ENCODE measurements around the gene SHTN1.

Gene SHTN1

GRCh38 chr10:116888380-116889055 is 116.5 kb downstream of the SHTN1 start:
- Mint-ChIP-seq H3K27me3 (peaks cover 16% of the 10 kb centered on the region), H3K9me3 (no peaks in the 10 kb centered on the region), H3K27ac (no peak overlapping the region), H3K4me1 (peaks cover 6% of the 10 kb centered on the region), H3K4me3 (no peak overlapping the region), H3K36me3 (no peaks in the 10 kb centered on the region)
- ATAC-seq (ENCODE audit: low read depth) (no peak), DNase-seq (ENCODE audit: low spot score in 2 of 2) (no peak)

- Mint-ChIP-seq H3K4me1 (no peaks in the 10 kb centered on the region), H3K9me3 (no peaks in the 10 kb centered on the region), H3K36me3 (no peaks in the 10 kb centered on the region), H3K4me3 (no peak overlapping the region), H3K27ac (no peak overlapping the region), H3K27me3 (peaks cover 16% of the 10 kb centered on the region)
- DNase-seq (ENCODE audit: low spot score in 2 of 2) (no peak), ATAC-seq (ENCODE audit: low read depth) (no peak)
Measured at GRCh38 chr10:116886772-116887171, 118.2 kb downstream of the SHTN1 start.

GRCh38 chr10:116882639-116883038 is 122.3 kb downstream of the SHTN1 start:
- DNase-seq (ENCODE audit: low spot score in 2 of 2) (no peak), ATAC-seq (ENCODE audit: low read depth) (no peak)
- Mint-ChIP-seq H3K9me3 (no peaks in the 10 kb centered on the region), H3K4me1 (no peaks in the 10 kb centered on the region), H3K27me3 (peaks cover 9% of the 10 kb centered on the region), H3K36me3 (no peaks in the 10 kb centered on the region), H3K27ac (no peak overlapping the region), H3K4me3 (no peak overlapping the region)

GRCh38 chr10:116880716-116881482 is 124.1 kb downstream of the SHTN1 start:
- Mint-ChIP-seq H3K9me3 (no peaks in the 10 kb centered on the region), H3K27me3 (peaks cover 5% of the 10 kb centered on the region), H3K4me3 (no peak overlapping the region), H3K4me1 (no peaks in the 10 kb centered on the region), H3K27ac (no peak overlapping the region), H3K36me3 (no peaks in the 10 kb centered on the region)
- ATAC-seq (ENCODE audit: low read depth) (no peak), DNase-seq (ENCODE audit: low spot score in 2 of 2) (no peak)

GRCh38 chr10:116879817-116880216 is 125.2 kb downstream of the SHTN1 start:
- H3K27me3 Mint-ChIP-seq, result peaks cover 5% of the 10 kb centered on the region
- H3K36me3 Mint-ChIP-seq, result no peaks in the 10 kb centered on the region
- no peak overlapping the region for H3K4me3 Mint-ChIP-seq
- no peaks in the 10 kb centered on the region for H3K4me1 Mint-ChIP-seq
- ATAC-seq (ENCODE audit: low read depth) (no peak), DNase-seq (ENCODE audit: low spot score in 2 of 2) (no peak)
- H3K9me3 Mint-ChIP-seq, result no peaks in the 10 kb centered on the region
- no peak overlapping the region for H3K27ac Mint-ChIP-seq

DNA sequence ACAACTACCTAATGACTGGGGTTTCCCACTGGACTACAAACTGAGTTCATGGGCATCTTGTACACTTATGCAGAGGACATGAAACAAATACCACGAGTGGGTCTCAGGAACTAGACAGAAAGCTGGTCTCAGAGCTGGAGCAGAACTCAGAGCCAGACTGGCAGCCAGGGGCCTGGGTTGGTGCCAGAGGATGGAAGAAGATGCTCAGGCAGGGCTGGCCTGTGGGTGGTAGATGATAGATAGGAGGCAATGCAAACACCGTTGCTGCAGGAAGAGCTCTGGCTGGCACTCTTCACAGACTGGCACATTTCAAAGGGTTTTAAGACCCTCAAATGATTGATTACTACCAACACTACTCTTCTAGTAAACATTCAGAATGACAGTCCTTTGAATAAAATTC is 126.9 kb downstream of the SHTN1 start:
- peaks cover 5% of the 10 kb centered on the region for H3K27me3 Mint-ChIP-seq
- H3K36me3 Mint-ChIP-seq, result no peaks in the 10 kb centered on the region
- no peak overlapping the region for H3K4me3 Mint-ChIP-seq
- H3K9me3 Mint-ChIP-seq, result no peaks in the 10 kb centered on the region
- ATAC-seq (ENCODE audit: low read depth) (no peak), DNase-seq (ENCODE audit: low spot score in 2 of 2) (no peak)
- no peaks in the 10 kb centered on the region for H3K4me1 Mint-ChIP-seq
- H3K27ac Mint-ChIP-seq, result no peak overlapping the region

DNA sequence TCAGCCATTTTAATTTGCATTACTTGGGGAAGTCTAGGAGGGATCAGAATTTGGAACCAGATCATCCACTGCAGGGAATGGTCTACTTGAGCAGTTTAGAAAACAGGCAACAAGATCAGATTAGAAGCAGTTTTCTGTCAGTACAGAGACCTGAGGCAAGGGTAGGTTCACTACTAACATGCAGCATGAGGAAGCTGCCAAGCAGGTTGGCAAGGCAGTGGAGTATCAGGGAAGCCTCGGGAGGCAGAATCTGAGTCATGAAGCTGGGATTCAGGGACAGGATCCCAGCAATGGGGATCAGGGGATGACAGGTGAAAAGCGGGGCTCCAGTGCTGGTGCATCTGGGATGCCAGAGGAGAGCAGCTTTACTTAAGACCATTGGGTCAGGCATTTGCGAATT is 127.6 kb downstream of the SHTN1 start:
- H3K27ac Mint-ChIP-seq, result no peak overlapping the region
- H3K4me3 Mint-ChIP-seq, result no peak overlapping the region
- DNase-seq (ENCODE audit: low spot score in 2 of 2) (no peak), ATAC-seq (ENCODE audit: low read depth) (no peak)
- H3K4me1 Mint-ChIP-seq, result no peaks in the 10 kb centered on the region
- peaks cover 2% of the 10 kb centered on the region for H3K9me3 Mint-ChIP-seq
- H3K27me3 Mint-ChIP-seq, result peaks cover 5% of the 10 kb centered on the region
- H3K36me3 Mint-ChIP-seq, result peaks cover 2% of the 10 kb centered on the region

DNA sequence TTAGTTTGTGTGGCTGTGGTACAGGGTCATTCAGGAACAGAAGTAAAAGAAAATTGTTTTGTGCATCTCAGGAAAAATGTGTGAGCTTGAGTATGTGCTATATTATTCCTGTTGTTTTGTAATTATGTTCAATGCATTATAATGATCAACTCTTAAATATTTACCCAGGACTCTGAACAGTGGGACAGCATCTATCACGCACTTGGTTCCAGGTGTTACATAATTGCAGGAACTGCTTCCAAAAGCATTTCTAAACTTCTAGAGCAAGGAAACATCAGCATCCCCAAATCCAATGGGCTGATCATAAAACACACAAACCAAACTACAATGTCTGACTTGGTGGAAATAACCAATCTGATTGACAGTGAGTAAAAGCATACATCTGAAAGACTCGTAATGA is 129.1 kb downstream of the SHTN1 start:
- H3K4me3 Mint-ChIP-seq, result no peak overlapping the region
- H3K4me1 Mint-ChIP-seq, result no peaks in the 10 kb centered on the region
- DNase-seq (ENCODE audit: low spot score in 2 of 2) (no peak), ATAC-seq (ENCODE audit: low read depth) (no peak)
- peaks cover 3% of the 10 kb centered on the region for H3K9me3 Mint-ChIP-seq
- peaks cover 2% of the 10 kb centered on the region for H3K36me3 Mint-ChIP-seq
- no peak overlapping the region for H3K27ac Mint-ChIP-seq
- peaks cover 1% of the 10 kb centered on the region for H3K27me3 Mint-ChIP-seq

- H3K36me3 Mint-ChIP-seq, result peaks cover 2% of the 10 kb centered on the region
- no peak overlapping the region for H3K27ac Mint-ChIP-seq
- H3K4me1 Mint-ChIP-seq, result no peaks in the 10 kb centered on the region
- no peak for ATAC-seq (ENCODE audit: low read depth)
- H3K9me3 Mint-ChIP-seq, result peaks cover 3% of the 10 kb centered on the region
- H3K27me3 Mint-ChIP-seq, result peaks cover 3% of the 10 kb centered on the region
- DNase-seq (ENCODE audit: low spot score in 2 of 2), result no peak
- H3K4me3 Mint-ChIP-seq, result no peak overlapping the region
Measured at GRCh38 chr10:116873134-116873533, 131.9 kb downstream of the SHTN1 start.

DNA sequence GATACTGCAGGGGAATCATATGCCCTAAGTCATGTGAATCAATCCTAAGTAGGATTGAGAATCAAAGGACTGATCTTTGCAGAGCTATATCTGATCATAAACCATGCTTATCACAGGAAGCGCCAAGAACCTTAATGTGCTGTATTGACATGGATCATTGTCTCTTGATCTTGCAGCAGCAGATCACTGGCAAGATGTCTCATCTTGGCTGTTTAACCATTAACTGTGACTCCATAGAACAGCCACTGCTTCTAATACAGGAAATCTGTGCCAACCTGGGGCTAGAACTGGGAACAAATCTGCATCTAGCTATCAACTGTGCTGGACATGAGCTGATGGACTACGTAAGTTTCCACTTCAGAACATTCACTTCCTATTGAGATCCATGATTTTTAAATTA is 134.0 kb downstream of the SHTN1 start:
- peaks cover 5% of the 10 kb centered on the region for H3K27me3 Mint-ChIP-seq
- no peak for DNase-seq (ENCODE audit: low spot score in 2 of 2)
- no peak for ATAC-seq (ENCODE audit: low read depth)
- H3K4me3 Mint-ChIP-seq, result no peak overlapping the region
- no peaks in the 10 kb centered on the region for H3K4me1 Mint-ChIP-seq
- peaks cover 2% of the 10 kb centered on the region for H3K36me3 Mint-ChIP-seq
- no peak overlapping the region for H3K27ac Mint-ChIP-seq
- H3K9me3 Mint-ChIP-seq, result peaks cover 3% of the 10 kb centered on the region

DNA sequence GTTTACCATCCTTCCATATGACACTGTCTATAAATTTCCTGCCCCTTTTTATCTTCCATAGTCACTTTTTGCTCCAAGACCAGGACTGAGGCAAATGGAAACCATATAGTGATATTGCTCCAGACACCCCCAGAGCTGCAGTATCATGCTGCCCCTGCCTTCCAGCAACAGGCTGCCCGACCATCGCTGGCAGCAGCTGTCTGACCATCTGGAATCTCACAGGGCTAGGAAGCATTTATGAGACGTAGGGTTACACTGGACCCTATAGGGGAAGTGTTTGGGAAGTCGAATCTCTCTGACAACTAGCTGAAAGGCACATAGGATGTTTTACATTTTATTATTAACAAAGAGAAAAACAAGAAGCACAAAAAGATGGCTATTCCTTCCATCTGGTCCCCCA is 136.3 kb downstream of the SHTN1 start:
- Mint-ChIP-seq H3K27ac (no peak overlapping the region), H3K4me1 (no peaks in the 10 kb centered on the region), H3K4me3 (no peak overlapping the region)

DNA sequence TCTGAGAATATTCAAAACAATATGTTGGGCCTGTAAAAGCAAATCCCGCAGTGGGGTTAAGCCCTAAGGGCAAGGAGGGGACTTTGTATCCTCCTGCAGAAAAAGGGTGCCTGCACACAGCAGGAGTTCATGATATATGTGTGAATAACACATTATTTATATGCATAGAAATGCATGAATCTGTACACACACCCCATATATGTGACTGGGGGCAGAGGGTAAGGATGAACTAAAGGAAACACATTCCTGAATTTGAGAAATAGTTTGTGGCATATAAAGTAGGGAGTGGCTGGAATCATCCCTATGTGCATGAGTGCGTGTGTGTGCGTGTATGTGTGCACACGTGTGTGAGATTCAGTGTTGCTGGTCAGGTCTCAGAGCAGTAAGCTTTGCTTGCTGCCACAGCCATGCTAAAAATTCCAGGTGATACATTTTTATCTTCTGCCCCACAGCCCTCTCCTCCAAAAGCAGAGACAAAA is 136.8 kb downstream of the SHTN1 start:
- peaks cover 5% of the 10 kb centered on the region for H3K27me3 Mint-ChIP-seq
- peaks cover 2% of the 10 kb centered on the region for H3K36me3 Mint-ChIP-seq
- DNase-seq (ENCODE audit: low spot score in 2 of 2), result no peak
- H3K9me3 Mint-ChIP-seq, result peaks cover 3% of the 10 kb centered on the region
- H3K4me3 Mint-ChIP-seq, result no peak overlapping the region
- H3K27ac Mint-ChIP-seq, result no peak overlapping the region
- no peak for ATAC-seq (ENCODE audit: low read depth)
- no peaks in the 10 kb centered on the region for H3K4me1 Mint-ChIP-seq

More for the DNA sequence above, 136.3 kb downstream of the SHTN1 start:
- peaks cover 2% of the 10 kb centered on the region for H3K36me3 Mint-ChIP-seq
- peaks cover 3% of the 10 kb centered on the region for H3K9me3 Mint-ChIP-seq
- H3K27me3 Mint-ChIP-seq, result peaks cover 5% of the 10 kb centered on the region
- no peak for DNase-seq (ENCODE audit: low spot score in 2 of 2)
- no peak for ATAC-seq (ENCODE audit: low read depth)

- no peak for ATAC-seq (ENCODE audit: low read depth)
- Mint-ChIP-seq H3K4me3 (no peak overlapping the region), H3K27ac (no peak overlapping the region), H3K9me3 (no peaks in the 10 kb centered on the region), H3K4me1 (no peaks in the 10 kb centered on the region), H3K27me3 (peaks cover 5% of the 10 kb centered on the region), H3K36me3 (no peaks in the 10 kb centered on the region)
- DNase-seq (ENCODE audit: low spot score in 2 of 2), result no peak
Measured at GRCh38 chr10:116866987-116867595, 137.9 kb downstream of the SHTN1 start.

DNA sequence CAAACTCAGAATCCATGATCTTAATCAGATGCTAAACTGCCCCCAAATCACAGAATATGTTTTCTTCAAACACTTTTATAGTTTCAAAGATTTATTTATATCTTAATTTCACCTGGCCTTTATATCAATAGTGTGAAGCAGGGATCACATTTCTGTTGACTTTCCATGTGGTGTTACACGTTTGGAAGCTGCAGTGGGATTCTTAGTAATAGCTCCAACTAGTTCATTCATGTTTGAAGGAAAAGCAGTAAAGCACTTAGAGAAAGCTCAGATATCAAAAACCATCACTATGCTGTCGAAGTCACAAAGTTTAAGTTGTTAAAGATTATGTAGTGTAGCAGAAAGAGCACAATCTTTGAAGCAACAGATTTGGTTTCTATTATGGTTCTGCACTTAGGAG is 138.9 kb downstream of the SHTN1 start:
- H3K4me3 Mint-ChIP-seq, result no peak overlapping the region
- H3K9me3 Mint-ChIP-seq, result no peaks in the 10 kb centered on the region
- no peaks in the 10 kb centered on the region for H3K4me1 Mint-ChIP-seq
- H3K27ac Mint-ChIP-seq, result no peak overlapping the region
- ATAC-seq (ENCODE audit: low read depth) (no peak), DNase-seq (ENCODE audit: low spot score in 2 of 2) (no peak)
- no peaks in the 10 kb centered on the region for H3K36me3 Mint-ChIP-seq
- peaks cover 4% of the 10 kb centered on the region for H3K27me3 Mint-ChIP-seq

All from memory B cell (primary cell).